T follicular helper cell (primary cell): ENCODE results near the gene TNFRSF12A.
"Not testable (repeated sequence)": the region's sequence is repeated elsewhere in the genome, so short reads cannot be mapped to it uniquely, and the experiment has no call there.

Source experiments
- DNase-seq: peaks from one replicate; pipeline ENCODE4 v3.0.0-alpha.2; 2020; ENCODE audit warnings: low read depth

The TNFRSF12A gene

GRCh38 chr16:3065742-3066439, 45.7 kb downstream of the TNFRSF12A start:
- no peak for DNase-seq

- no peak for DNase-seq
Measured at GRCh38 chr16:3066440-3066748, 46.2 kb downstream of the TNFRSF12A start.

- DNase-seq = no peak
Measured at GRCh38 chr16:3068487-3068886, 48.3 kb downstream of the TNFRSF12A start.

GRCh38 chr16:3069146-3069545, 49.0 kb downstream of the TNFRSF12A start:
- not testable (repeated sequence) for DNase-seq

GRCh38 chr16:3070608-3071111, 50.5 kb downstream of the TNFRSF12A start:
- DNase-seq = no peak

GRCh38 chr16:3071655-3072054, 51.5 kb downstream of the TNFRSF12A start:
- no peak for DNase-seq
